K562 (cell line): ENCODE measurements around the gene YBEY. TPM values are rescaled to one million over a fixed set of nuclear protein-coding genes. Genes with fewer than 3 reads are reported as not detected.

Experiments used
- ATAC-seq: fragments of 200-7000 bp; cut with Tn5 transposase; 3 replicates; pipeline ENCODE4 v1.9.1; 2020; ENCODE audit warnings: moderate library complexity
- BruUV-seq: library from RNA; stranded (reverse); fragments of 400-500 nt; replicated peaks from 2 replicates; lab custom pipeline; 2021; lab: Mats Ljungman, UMichigan
- CTCF ChIA-PET: fragments of 300-600 bp; formaldehyde crosslinking; extraction: SDS; loops from one replicate; lab custom pipeline; 2021; ENCODE audit warnings: low intra/inter-chr PET ratio; lab: Yijun Ruan, JAX
- POLR2A ChIA-PET: fragments of 300-600, 350-650 bp; sonication (Branson Sonifier 250); formaldehyde crosslinking; extraction: SDS; loops from one replicate; lab custom pipeline; 2021; ENCODE audit warnings: antibody characterized with exemption, inconsistent platforms; lab: Yijun Ruan, JAX
- DNase-seq, 4 experiments: peaks; one replicate each; pipeline versions ENCODE4 v3.0.0 to v3.0.0-alpha.2; 2011 to 2018; ENCODE audit warnings: low spot score in 3 of 4, mixed read lengths in 3 of 4; ENCODE audit errors: extremely low read depth in 1 of 4
- FAIRE-seq: peaks from 2 replicates; lab custom pipeline; 2011; peaks lifted over from hg19 to GRCh38; lab: Jason Lieb, UNC
- H2AFZ ChIP-seq: 2 replicates; pipeline ENCODE4 v1.6.0; 2011; ENCODE audit warnings: low read depth, low read length, control low read depth, inconsistent platforms
- H3K27ac ChIP-seq: fragments of 200-600 bp; 3 replicates; pipeline ENCODE4 v1.8.0; 2011; ENCODE audit warnings: low read depth, mild to moderate bottlenecking, control low read depth, inconsistent platforms, low read length, moderate library complexity, mixed read lengths; ENCODE audit errors: extremely low read depth
- H3K27me3 ChIP-seq, 2 experiments: fragments of 300-600 bp in 1 of 2; 2 replicates in 1 of 2; 3 replicates in 1 of 2; pipeline versions ENCODE4 v1.6.0 to v1.8.0; 2011; ENCODE audit warnings: inconsistent platforms in 2 of 2, low read length in 2 of 2, mild to moderate bottlenecking in 1 of 2, mixed read lengths in 1 of 2, moderate library complexity in 1 of 2; ENCODE audit not compliant: control insufficient read depth in 2 of 2, insufficient read depth in 2 of 2
- H3K36me3 ChIP-seq: fragments of 300-600 bp; 3 replicates; pipeline ENCODE4 v1.8.0; 2011; ENCODE audit warnings: mild to moderate bottlenecking, low read length, inconsistent platforms; ENCODE audit not compliant: control insufficient read depth, insufficient read depth
- H3K4me1 ChIP-seq, 2 experiments: fragments of 200-600 bp in 1 of 2; replicated peaks in 1 of 2; 2 replicates in 1 of 2; 3 replicates in 1 of 2; pipeline versions ENCODE4 v1.5.1 to v1.8.0; 2011; ENCODE audit warnings: inconsistent platforms in 2 of 2, low read length in 2 of 2, mild to moderate bottlenecking in 1 of 2, mixed read lengths in 1 of 2, moderate library complexity in 1 of 2; ENCODE audit not compliant: control insufficient read depth in 2 of 2, insufficient read depth in 2 of 2
- H3K4me2 ChIP-seq: 2 replicates; pipeline ENCODE4 v1.6.1; 2011; ENCODE audit warnings: low read length, control low read depth, inconsistent platforms, mixed read lengths; ENCODE audit not compliant: insufficient read depth
- H3K4me3 ChIP-seq: fragments of 200-600 bp; sonication (generic), shearing (Covaris generic); 2 replicates; pipeline ENCODE4 v1.5.1; 2016; ENCODE audit warnings: control low read depth, inconsistent platforms
- H3K79me2 ChIP-seq: fragments of 200-600 bp; 3 replicates; pipeline ENCODE4 v1.8.0; 2011; ENCODE audit warnings: low read length, inconsistent platforms; ENCODE audit not compliant: control insufficient read depth, insufficient read depth
- H3K9ac ChIP-seq, 2 experiments: 2 replicates each; pipeline versions ENCODE4 v1.6.0 to v1.6.1; 2011; ENCODE audit warnings: low read depth in 2 of 2, low read length in 2 of 2, control low read depth in 1 of 2, inconsistent platforms in 1 of 2, mild to moderate bottlenecking in 1 of 2, mixed read lengths in 1 of 2; ENCODE audit not compliant: insufficient read depth in 1 of 2
- H3K9me1 ChIP-seq: one replicate; pipeline ENCODE4 v1.6.0; 2011; ENCODE audit warnings: inconsistent platforms, mild to moderate bottlenecking, low read length, moderate library complexity; ENCODE audit not compliant: control insufficient read depth, insufficient read depth
- H3K9me3 ChIP-seq: replicated peaks from 2 replicates; pipeline ENCODE4 v1.5.1; 2011; ENCODE audit warnings: low read depth, low read length, inconsistent platforms; ENCODE audit not compliant: control insufficient read depth, insufficient read depth
- H4K20me1 ChIP-seq: replicated peaks from 2 replicates; pipeline ENCODE4 v1.6.1; 2011; ENCODE audit warnings: low read length, inconsistent platforms, mixed read lengths; ENCODE audit not compliant: control insufficient read depth, insufficient read depth
- COPS2 ChIP-seq: fragments of 450-650 bp; conservative IDR thresholded peaks from 2 replicates; pipeline ENCODE4 v1.6.1; 2016; ENCODE audit warnings: mild to moderate bottlenecking, moderate library complexity
- CTCF ChIP-seq, 3 experiments: IDR thresholded peaks in 2 of 3; conservative IDR thresholded peaks in 1 of 3; 2 replicates each; pipeline ENCODE4 v1.5.1; 2011 to 2012; ENCODE audit warnings: low read length in 3 of 3, mild to moderate bottlenecking in 3 of 3, control low read depth in 2 of 3, improper control_type of control experiment in 1 of 3, inconsistent platforms in 1 of 3, low read depth in 1 of 3, mixed read lengths in 1 of 3, moderate library complexity in 1 of 3; ENCODE audit not compliant: insufficient read depth in 2 of 3
- DMBX1 ChIP-seq: fragments of 250-450 bp; sonication (Bioruptor Pico); IDR thresholded peaks from 2 replicates; pipeline ENCODE4 v1.8.0; 2022; ENCODE audit warnings: inconsistent platforms, mild to moderate bottlenecking, moderate library complexity, borderline replicate concordance
- EZH2 ChIP-seq: IDR thresholded peaks from 2 replicates; pipeline ENCODE4 v1.6.1; 2012; ENCODE audit warnings: low read depth, mild to moderate bottlenecking, inconsistent platforms, low read length, borderline replicate concordance
- HCFC1 ChIP-seq: IDR thresholded peaks from 2 replicates; pipeline ENCODE4 v1.6.1; 2012; ENCODE audit warnings: low read depth, low read length, improper control_type of control experiment
- MBD1 ChIP-seq: fragments of 250-450 bp; sonication (Bioruptor Pico); IDR thresholded peaks from 2 replicates; pipeline ENCODE4 v1.8.0; 2022; ENCODE audit warnings: inconsistent platforms
- MTA1 ChIP-seq: fragments of 450-650 bp; IDR thresholded peaks from 2 replicates; pipeline ENCODE4 v1.6.1; 2017; ENCODE audit warnings: borderline replicate concordance
- NFATC3 ChIP-seq: fragments of 450-650 bp; IDR thresholded peaks from 2 replicates; pipeline ENCODE4 v1.6.1; 2017; ENCODE audit warnings: mild to moderate bottlenecking
- PRMT5 ChIP-seq: sonication (generic); formaldehyde crosslinking; IDR thresholded peaks from 2 replicates; pipeline ENCODE4 v1.5.0; 2020; ENCODE audit warnings: missing genetic modification reagents
- RFX1 ChIP-seq: fragments of 450-650 bp; IDR thresholded peaks from 2 replicates; pipeline ENCODE4 v1.6.1; 2016; ENCODE audit warnings: mild to moderate bottlenecking, moderate library complexity
- SLC30A9 ChIP-seq: fragments of 250-450 bp; sonication (Bioruptor Pico); IDR thresholded peaks from 2 replicates; pipeline ENCODE4 v1.8.0; 2022; ENCODE audit warnings: mild to moderate bottlenecking, moderate library complexity
- TARDBP ChIP-seq: fragments of 450-650 bp; IDR thresholded peaks from 2 replicates; pipeline ENCODE4 v1.6.1; 2016
- ZNF282 ChIP-seq: sonication (generic); formaldehyde crosslinking; IDR thresholded peaks from 2 replicates; pipeline ENCODE4 v1.8.1; 2023; ENCODE audit warnings: missing genetic modification reagents
- ZNF668 ChIP-seq: fragments of 250-450 bp; sonication (Bioruptor Pico); IDR thresholded peaks from 2 replicates; pipeline ENCODE4 v1.8.0; 2022; ENCODE audit warnings: mild to moderate bottlenecking, inconsistent platforms
- WGBS: fragments of 100-300 bp; shearing (Covaris generic); methylation state at CpG from one replicate; pipeline ENCODE4 v1.1.6; 2016; ENCODE audit warnings: low coverage, mixed read lengths; ENCODE audit not compliant: insufficient coverage; ENCODE audit errors: missing lambda C conversion rate; 5-methylcytosine and 5-hydroxymethylcytosine counted together
- in situ Hi-C: fragments of 300-500 bp; cut with MboI; formaldehyde crosslinking; loops from 4 replicates; pipeline ENCODE4 v1.15.0; 2018; ENCODE audit warnings: inconsistent platforms, mixed read lengths
- intact Hi-C: fragments of 100-400 bp; cut with micrococcal nuclease; formaldehyde crosslinking; loops from 2 replicates; pipeline ENCODE4 v1.14.2; 2022
- polyA plus RNA-seq, 8 experiments: library from polyadenylated mRNA; depleted of rRNA in 4 of 8; stranded (reverse) in 5 of 8; unstranded in 3 of 8; fragments of >200 nt; fragmentation: Nextera tagmentation in 2 of 8; fragmentation: Illumina TruSeq in 1 of 8; extraction: Ambion mirVana in 2 of 8; extraction: Trizol in 1 of 8; gene quantifications; 2 replicates each; pipeline versions ENCODE4 v1.2.1 to v1.2.3, GENCODE V29; 2011 to 2014; ENCODE audit warnings: inconsistent platforms in 1 of 8, missing spikeins in 1 of 8
- total RNA-seq, 7 experiments: library from RNA; depleted of rRNA in 6 of 7; stranded (reverse); fragments of >200 nt in 6 of 7; fragmentation: Illumina TruSeq in 2 of 7; extraction: Trizol in 2 of 7; gene quantifications; 2 replicates each; pipeline versions ENCODE4 v1.2.1 to v1.2.3, GENCODE V29; 2011 to 2021; ENCODE audit warnings: low replicate concordance in 1 of 7

Gene YBEY
- total and polyA plus RNA-seq, 9 of the 15 experiments (the other 6 are each of a cell fraction or from before 2014, with no cell fraction given) = 6.4 to 28.0 (median 12.4) TPM

- no peak for TF ChIP-seq CTCF (IDR thresholded peaks at IDR 0.05 in 2 of 3, conservative IDR thresholded peaks at IDR 0.05 in 1 of 3; ENCODE audit: insufficient read depth in 2 of 3, low read depth in 1 of 3, low read length in 3 of 3)
- TF ChIP-seq ZNF282 = no peak
- TF ChIP-seq PRMT5 (CRISPR knock-in tag) = no peak
- TF ChIP-seq COPS2 = no peak
Measured at GRCh38 chr21:46334351-46335140, 48.4 kb downstream of the YBEY start (continued).

GRCh38 chr21:46336603-46337002 lies 50.5 kb downstream of the YBEY start:
- 0 out of 2 replicates have a peak, but pooled peaks cover 4% of the 10 kb centered on the region for H4K20me1 ChIP-seq
- H3K9me1 ChIP-seq = no peaks in the 10 kb centered on the region
- no peaks in the 10 kb centered on the region for H3K27me3 ChIP-seq
- in situ Hi-C loops (no loop called here), intact Hi-C loops (no loop called here)
- DNase-seq (no peak), FAIRE-seq (no peak), ATAC-seq (no peak)
- no peaks in the 10 kb centered on the region for H3K4me1 ChIP-seq
- 0 out of 2 replicates have a peak, but pooled peaks cover 2% of the 10 kb centered on the region for H3K9me3 ChIP-seq
- ChIA-PET CTCF (no interaction called here), POLR2A (interaction anchor here (0.7 kb wide), 3 partner anchors 10 to 11 kb away, joined by 3 to 5 read pairs (median 3); no protein-coding TSS in a partner anchor)
- H3K36me3 ChIP-seq = peaks cover 70% of the 10 kb centered on the region
- TF ChIP-seq RFX1 (no peak), NFATC3 (no peak), SLC30A9 (no peak), DMBX1 (CRISPR knock-in tag) (no peak), TARDBP (no peak), MBD1 (CRISPR knock-in tag) (no peak), HCFC1 (no peak), EZH2 (no peak), MTA1 (no peak), ZNF668 (CRISPR knock-in tag) (no peak)
- BruUV-seq = no TSS peak
- peak overlapping the region in 1 of 2 experiments; percentile 24; a peak in 1 of 4 replicates for H3K9ac ChIP-seq
- H3K4me2 ChIP-seq = no peak overlapping the region
- no peak overlapping the region for H3K4me3 ChIP-seq
- WGBS = 94% methylated on average over 3 of the region's 3 CpGs
- H2AFZ ChIP-seq = no peak overlapping the region
- H3K27ac ChIP-seq = no peak overlapping the region
- peaks cover 16% of the 10 kb centered on the region for H3K79me2 ChIP-seq
